SU-DHL-6 (cell line): ENCODE results near the gene KNCN.

Experiments
- EZH2phosphoT487 ChIP-seq: fragments of 200-600 bp; sonication (generic), shearing (Covaris generic); conservative IDR thresholded peaks from 2 replicates; pipeline ENCODE4 v1.6.1; 2018; ENCODE audit warnings: mild to moderate bottlenecking, antibody characterized with exemption, low read length, moderate library complexity, mixed read lengths
- TF ChIP-seq, protein P1 (sequence below): fragments of 200-600 bp; sonication (generic); IDR thresholded peaks from one replicate; pipeline ENCODE4 v1.5.1; 2017; ENCODE audit warnings: antibody characterized with exemption, mild to moderate bottlenecking, low read length, moderate library complexity; ENCODE audit not compliant: insufficient read depth, poor library complexity, severe bottlenecking

DNA sequence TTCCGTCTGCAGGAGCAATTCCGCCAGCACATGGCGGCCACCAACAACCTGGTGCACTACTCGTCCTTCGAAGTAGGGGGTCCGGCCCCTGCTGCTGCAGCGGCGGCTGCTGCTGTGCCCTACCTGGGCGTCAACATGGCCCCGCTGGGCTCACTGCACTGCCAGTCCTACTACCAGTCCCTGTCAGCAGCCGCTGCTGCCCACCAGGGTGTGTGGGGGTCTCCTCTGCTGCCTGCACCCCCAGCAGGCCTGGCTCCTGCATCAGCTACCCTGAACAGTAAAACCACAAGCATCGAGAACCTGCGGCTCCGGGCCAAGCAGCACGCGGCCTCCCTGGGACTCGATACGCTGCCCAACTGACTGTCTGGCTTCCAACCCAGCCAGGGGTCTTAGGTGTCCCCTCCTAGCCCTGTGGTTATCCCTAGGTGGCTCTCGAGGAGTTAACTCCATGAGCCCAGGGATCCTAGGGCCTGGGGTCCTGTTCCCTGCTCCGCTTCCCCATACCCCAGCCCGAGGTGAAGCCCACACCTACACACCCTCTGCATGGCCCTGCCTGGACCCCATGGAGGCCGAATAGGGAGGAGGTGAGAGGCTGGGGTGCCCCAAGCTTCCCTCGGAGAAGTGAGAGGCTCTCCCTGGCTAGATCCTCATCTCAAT, 39.2 kb downstream of the KNCN start:
- TF ChIP-seq, protein P1, sequence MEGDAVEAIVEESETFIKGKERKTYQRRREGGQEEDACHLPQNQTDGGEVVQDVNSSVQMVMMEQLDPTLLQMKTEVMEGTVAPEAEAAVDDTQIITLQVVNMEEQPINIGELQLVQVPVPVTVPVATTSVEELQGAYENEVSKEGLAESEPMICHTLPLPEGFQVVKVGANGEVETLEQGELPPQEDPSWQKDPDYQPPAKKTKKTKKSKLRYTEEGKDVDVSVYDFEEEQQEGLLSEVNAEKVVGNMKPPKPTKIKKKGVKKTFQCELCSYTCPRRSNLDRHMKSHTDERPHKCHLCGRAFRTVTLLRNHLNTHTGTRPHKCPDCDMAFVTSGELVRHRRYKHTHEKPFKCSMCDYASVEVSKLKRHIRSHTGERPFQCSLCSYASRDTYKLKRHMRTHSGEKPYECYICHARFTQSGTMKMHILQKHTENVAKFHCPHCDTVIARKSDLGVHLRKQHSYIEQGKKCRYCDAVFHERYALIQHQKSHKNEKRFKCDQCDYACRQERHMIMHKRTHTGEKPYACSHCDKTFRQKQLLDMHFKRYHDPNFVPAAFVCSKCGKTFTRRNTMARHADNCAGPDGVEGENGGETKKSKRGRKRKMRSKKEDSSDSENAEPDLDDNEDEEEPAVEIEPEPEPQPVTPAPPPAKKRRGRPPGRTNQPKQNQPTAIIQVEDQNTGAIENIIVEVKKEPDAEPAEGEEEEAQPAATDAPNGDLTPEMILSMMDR = no peak
- TF ChIP-seq EZH2phosphoT487 = no peak
